ENCODE data around the gene TRIM41.
"Not testable (repeated sequence)": the region's sequence is repeated elsewhere in the genome, so short reads cannot be mapped to it uniquely, and the experiment has no call there.

TRIM41 gene

GRCh38 chr5:181280251-181280762, 57.2 kb downstream of the TRIM41 start:
- no peak overlapping the region for H3K4me3 ChIP-seq (ENCODE audit: insufficient read length, low read depth)
- H3K27me3 ChIP-seq (ENCODE audit: insufficient read depth, insufficient read length), result no peaks in the 10 kb centered on the region
- H3K9ac ChIP-seq (ENCODE audit: insufficient read length, low read depth), result no peak overlapping the region
- H3K9me3 ChIP-seq (ENCODE audit: insufficient read depth, low read length), result peaks cover 29% of the 10 kb centered on the region; the same call in 1 of the 2 replicates
- TF ChIP-seq ZNF274 (IDR thresholded peaks at IDR 0.05; ENCODE audit: low read depth, low read length) (no peak), YY1 (IDR thresholded peaks at IDR 0.05; ENCODE audit: insufficient read depth, insufficient read length) (no peak), SUZ12 (IDR thresholded peaks at IDR 0.05; ENCODE audit: extremely low read depth, insufficient read depth, insufficient read length) (no peak)
- H3K4me1 ChIP-seq (ENCODE audit: insufficient read depth, insufficient read length), result no peaks in the 10 kb centered on the region
- peaks cover 11% of the 10 kb centered on the region for H3K36me3 ChIP-seq (ENCODE audit: insufficient read depth, insufficient read length, low read length)
- no peak for DNase-seq (ENCODE audit: low read depth, low spot score)

GRCh38 chr5:181281077-181281983, 58.2 kb downstream of the TRIM41 start:
- peak overlapping the region; percentile 65 for H3K4me3 ChIP-seq (ENCODE audit: insufficient read length, low read depth)
- H3K9ac ChIP-seq (ENCODE audit: insufficient read length, low read depth), result peak overlapping the region; percentile 64
- H3K4me1 ChIP-seq (ENCODE audit: insufficient read depth, insufficient read length), result no peaks in the 10 kb centered on the region
- no peaks in the 10 kb centered on the region for H3K27me3 ChIP-seq (ENCODE audit: insufficient read depth, insufficient read length)
- peaks cover 13% of the 10 kb centered on the region for H3K36me3 ChIP-seq (ENCODE audit: insufficient read depth, insufficient read length, low read length)
- TF ChIP-seq SUZ12 (IDR thresholded peaks at IDR 0.05; ENCODE audit: extremely low read depth, insufficient read depth, insufficient read length) (no peak), YY1 (IDR thresholded peaks at IDR 0.05; ENCODE audit: insufficient read depth, insufficient read length) (peak; percentile 58)
- H3K9me3 ChIP-seq (ENCODE audit: insufficient read depth, low read length), result peaks cover 29% of the 10 kb centered on the region; the same call in 1 of the 2 replicates
- DNase-seq (ENCODE audit: low read depth, low spot score), result peak; percentile 94

- Histone ChIP-seq H3K4me3 (ENCODE audit: insufficient read length, low read depth) (peak overlapping the region; percentile 65), H3K9ac (ENCODE audit: insufficient read length, low read depth) (peak overlapping the region; percentile 64), H3K36me3 (ENCODE audit: insufficient read depth, insufficient read length, low read length) (peaks cover 17% of the 10 kb centered on the region)
These were observed 58.9 kb downstream of the TRIM41 start for GRCh38 chr5:181281984-181282316.

GRCh38 chr5:181282415-181282814, 59.3 kb downstream of the TRIM41 start:
- peaks cover 17% of the 10 kb centered on the region for H3K36me3 ChIP-seq (ENCODE audit: insufficient read depth, insufficient read length, low read length)
- DNase-seq (ENCODE audit: low read depth, low spot score); H3K27me3 ChIP-seq (ENCODE audit: insufficient read depth, insufficient read length); H3K4me1 ChIP-seq (ENCODE audit: insufficient read depth, insufficient read length); H3K9ac ChIP-seq (ENCODE audit: insufficient read length, low read depth): not testable (repeated sequence)
- peaks cover 29% of the 10 kb centered on the region; the same call in 1 of the 2 replicates for H3K9me3 ChIP-seq (ENCODE audit: insufficient read depth, low read length)
- peak overlapping the region; percentile 65 for H3K4me3 ChIP-seq (ENCODE audit: insufficient read length, low read depth)

More at GRCh38 chr5:181281984-181282316, 58.9 kb downstream of the TRIM41 start:
- H3K27me3 ChIP-seq (ENCODE audit: insufficient read depth, insufficient read length), result no peaks in the 10 kb centered on the region
- no peak for DNase-seq (ENCODE audit: low read depth, low spot score)
- H3K4me1 ChIP-seq (ENCODE audit: insufficient read depth, insufficient read length), result no peaks in the 10 kb centered on the region
- peaks cover 29% of the 10 kb centered on the region; the same call in 1 of the 2 replicates for H3K9me3 ChIP-seq (ENCODE audit: insufficient read depth, low read length)
- TF ChIP-seq ZNF274 (IDR thresholded peaks at IDR 0.05; ENCODE audit: low read depth, low read length), result no peak
- TF ChIP-seq YY1 (IDR thresholded peaks at IDR 0.05; ENCODE audit: insufficient read depth, insufficient read length), result no peak
- TF ChIP-seq SUZ12 (IDR thresholded peaks at IDR 0.05; ENCODE audit: extremely low read depth, insufficient read depth, insufficient read length), result no peak

GRCh38 chr5:181282874-181283273, 59.8 kb downstream of the TRIM41 start:
- H3K27me3 ChIP-seq (ENCODE audit: insufficient read depth, insufficient read length), result no peaks in the 10 kb centered on the region
- H3K36me3 ChIP-seq (ENCODE audit: insufficient read depth, insufficient read length, low read length), result peaks cover 17% of the 10 kb centered on the region
- no peaks in the 10 kb centered on the region for H3K4me1 ChIP-seq (ENCODE audit: insufficient read depth, insufficient read length)
- DNase-seq (ENCODE audit: low read depth, low spot score), result no peak
- no peak overlapping the region for H3K9ac ChIP-seq (ENCODE audit: insufficient read length, low read depth)
- H3K9me3 ChIP-seq (ENCODE audit: insufficient read depth, low read length), result peaks cover 29% of the 10 kb centered on the region; the same call in 1 of the 2 replicates
- no peak for TF ChIP-seq YY1 (IDR thresholded peaks at IDR 0.05; ENCODE audit: insufficient read depth, insufficient read length)
- no peak for TF ChIP-seq ZNF274 (IDR thresholded peaks at IDR 0.05; ENCODE audit: low read depth, low read length)
- no peak for TF ChIP-seq SUZ12 (IDR thresholded peaks at IDR 0.05; ENCODE audit: extremely low read depth, insufficient read depth, insufficient read length)
- no peak overlapping the region for H3K4me3 ChIP-seq (ENCODE audit: insufficient read length, low read depth)

GRCh38 chr5:181283347-181283746, 60.3 kb downstream of the TRIM41 start:
- H3K27me3 ChIP-seq (ENCODE audit: insufficient read depth, insufficient read length), result no peaks in the 10 kb centered on the region
- no peak for DNase-seq (ENCODE audit: low read depth, low spot score)
- H3K4me1 ChIP-seq (ENCODE audit: insufficient read depth, insufficient read length), result no peaks in the 10 kb centered on the region
- peaks cover 29% of the 10 kb centered on the region; the same call in 1 of the 2 replicates for H3K9me3 ChIP-seq (ENCODE audit: insufficient read depth, low read length)
- H3K36me3 ChIP-seq (ENCODE audit: insufficient read depth, insufficient read length, low read length), result peaks cover 19% of the 10 kb centered on the region
- no peak overlapping the region for H3K9ac ChIP-seq (ENCODE audit: insufficient read length, low read depth)
- TF ChIP-seq ZNF274 (IDR thresholded peaks at IDR 0.05; ENCODE audit: low read depth, low read length) (no peak), SUZ12 (IDR thresholded peaks at IDR 0.05; ENCODE audit: extremely low read depth, insufficient read depth, insufficient read length) (no peak), YY1 (IDR thresholded peaks at IDR 0.05; ENCODE audit: insufficient read depth, insufficient read length) (no peak)
- H3K4me3 ChIP-seq (ENCODE audit: insufficient read length, low read depth), result no peak overlapping the region

GRCh38 chr5:181283841-181284755, 61.0 kb downstream of the TRIM41 start:
- not testable (repeated sequence) for DNase-seq (ENCODE audit: low read depth, low spot score); H3K27me3 ChIP-seq (ENCODE audit: insufficient read depth, insufficient read length); H3K9ac ChIP-seq (ENCODE audit: insufficient read length, low read depth); H3K4me1 ChIP-seq (ENCODE audit: insufficient read depth, insufficient read length); H3K4me3 ChIP-seq (ENCODE audit: insufficient read length, low read depth)
- Histone ChIP-seq H3K36me3 (ENCODE audit: insufficient read depth, insufficient read length, low read length) (peaks cover 19% of the 10 kb centered on the region), H3K9me3 (ENCODE audit: insufficient read depth, low read length) (peaks cover 28% of the 10 kb centered on the region; the same call in 1 of the 2 replicates)
